PC-9 (cell line): ENCODE measurements around the gene U2SURP. TPM values are rescaled to one million over a fixed set of nuclear protein-coding genes. Genes with fewer than 3 reads are reported as not detected.

Source experiments
- BruUV-seq: library from RNA; stranded (reverse); fragments of 400-500 nt; replicated peaks from 2 replicates; lab custom pipeline; 2021; lab: Mats Ljungman, UMichigan
- CTCF ChIA-PET: fragments of 300-600 bp; sonication (Branson Sonifier 250); formaldehyde crosslinking; loops from one replicate; lab custom pipeline; 2022; ENCODE audit warnings: antibody characterized with exemption; lab: Charles Lee
- POLR2A ChIA-PET: fragments of 300-600 bp; sonication (Branson Sonifier 250); formaldehyde crosslinking; loops from one replicate; lab custom pipeline; 2022; ENCODE audit warnings: antibody characterized with exemption; ENCODE audit not compliant: unreplicated experiment; lab: Charles Lee
- DNase-seq, 2 experiments: peaks; one replicate each; pipeline versions ENCODE4 v3.0.0 to v3.0.0-alpha.2; 2015 to 2022; ENCODE audit warnings: mixed read lengths in 1 of 2
- H2AFZ ChIP-seq: fragments of 200-600 bp; sonication (generic); 2 replicates; pipeline ENCODE4 v1.8.1; 2017; ENCODE audit warnings: antibody characterized with exemption
- H3F3A ChIP-seq: fragments of 200-600 bp; sonication (generic); 2 replicates; pipeline ENCODE4 v1.8.1; 2017; ENCODE audit warnings: antibody characterized with exemption, mild to moderate bottlenecking, low read depth; ENCODE audit not compliant: insufficient read depth
- H3K27ac ChIP-seq: fragments of 200-600 bp; sonication (generic); 2 replicates; pipeline ENCODE4 v1.6.1; 2016; ENCODE audit warnings: mixed run types
- H3K27me3 ChIP-seq: fragments of 200-600 bp; sonication (generic); 2 replicates; pipeline ENCODE4 v1.6.1; 2016; ENCODE audit warnings: low read depth, mixed run types; ENCODE audit not compliant: insufficient read depth
- H3K36me3 ChIP-seq: fragments of 200-600 bp; sonication (generic); 2 replicates; pipeline ENCODE4 v1.6.1; 2016; ENCODE audit warnings: low read depth, mixed run types
- H3K4me1 ChIP-seq: fragments of 200-600 bp; sonication (generic); replicated peaks from 2 replicates; pipeline ENCODE4 v1.6.1; 2016; ENCODE audit warnings: mixed run types; ENCODE audit not compliant: insufficient read depth
- H3K4me2 ChIP-seq: fragments of 200-600 bp; sonication (generic); 2 replicates; pipeline ENCODE4 v1.6.1; 2017; ENCODE audit warnings: mixed run types
- H3K4me3 ChIP-seq: fragments of 200-600 bp; sonication (generic); 2 replicates; pipeline ENCODE4 v1.6.1; 2016; ENCODE audit warnings: mixed run types
- H3K79me2 ChIP-seq: fragments of 200-600 bp; sonication (generic); 2 replicates; pipeline ENCODE4 v1.6.1; 2017; ENCODE audit warnings: low read depth, mixed run types
- H3K9me2 ChIP-seq: fragments of 200-600 bp; sonication (generic); 2 replicates; pipeline ENCODE4 v1.8.1; 2017; ENCODE audit warnings: mild to moderate bottlenecking; ENCODE audit not compliant: insufficient read depth
- H3K9me3 ChIP-seq: fragments of 200-600 bp; sonication (generic); 2 replicates; pipeline ENCODE4 v1.8.1; 2016; ENCODE audit warnings: low read depth; ENCODE audit not compliant: insufficient read depth
- H4K20me1 ChIP-seq: fragments of 200-600 bp; sonication (generic); 2 replicates; pipeline ENCODE4 v1.8.1; 2017; ENCODE audit not compliant: insufficient read depth
- EZH2 ChIP-seq: fragments of 200-600 bp; sonication (generic); IDR thresholded peaks from 2 replicates; pipeline ENCODE4 v1.8.0; 2017; ENCODE audit warnings: antibody characterized with exemption, low read depth
- intact Hi-C: fragments of 100-400 bp; cut with micrococcal nuclease; formaldehyde crosslinking; loops from one replicate; pipeline ENCODE4 v1.10.0; 2022; ENCODE audit not compliant: unreplicated experiment
- total RNA-seq: library from RNA; stranded (reverse); gene quantifications from 2 replicates; pipeline ENCODE4 v1.2.3, GENCODE V29; 2021
- TF ChIP-seq, protein P1 (sequence below): fragments of 200-600 bp; sonication (generic); conservative IDR thresholded peaks from 2 replicates; pipeline ENCODE4 v1.6.1; 2017; ENCODE audit warnings: mixed run types, antibody characterized with exemption, mild to moderate bottlenecking, moderate library complexity

Gene U2SURP
- total RNA-seq, 1 experiment from 2014 or later: 126 TPM

DNA sequence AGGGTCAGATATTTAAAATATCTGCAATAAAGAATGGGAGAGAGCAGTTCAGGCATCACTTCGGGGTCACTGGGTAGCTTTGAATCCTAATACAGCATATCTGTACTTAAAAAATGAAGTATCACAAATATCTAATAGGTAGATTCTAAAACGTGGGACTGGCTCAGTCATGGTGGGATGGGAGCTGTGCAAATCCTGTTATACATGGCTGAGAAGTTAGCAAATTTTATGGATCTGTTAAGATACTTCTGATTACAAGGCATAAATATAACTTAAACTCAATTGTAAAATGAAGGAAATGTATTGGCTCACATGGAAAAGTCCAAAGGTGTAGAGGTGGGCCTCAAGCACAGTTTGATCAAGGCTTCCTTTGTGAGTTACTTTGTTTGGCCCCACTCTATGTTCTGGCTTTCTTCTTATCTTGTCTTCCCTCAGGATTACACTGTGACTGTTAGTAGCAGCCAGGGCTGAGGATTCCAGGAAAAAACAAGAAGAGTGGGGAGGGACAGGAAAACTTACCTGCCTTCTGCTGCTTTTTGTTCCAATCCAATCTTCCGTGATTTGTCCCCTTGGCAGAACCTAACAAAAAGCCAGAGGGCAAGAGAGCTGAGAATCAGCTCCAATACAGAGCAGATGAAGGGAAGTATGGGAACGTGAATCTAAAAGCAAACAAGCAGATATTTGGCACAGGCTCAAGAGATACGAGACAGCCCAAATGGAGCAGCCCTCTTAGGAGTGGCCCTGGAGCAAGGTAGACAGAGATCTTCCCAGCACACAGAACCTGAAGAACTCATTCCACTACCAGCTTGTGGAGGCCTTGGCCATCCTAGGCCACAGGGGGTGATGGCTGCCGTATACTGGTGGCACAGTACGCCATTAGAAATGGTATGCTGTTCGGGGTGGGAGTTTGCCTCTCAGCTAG is 48.8 kb upstream of the U2SURP start:
- H3K9me3 ChIP-seq: no peaks in the 10 kb centered on the region; the same call in 1 of the 2 replicates
- no peak for TF ChIP-seq EZH2
- TF ChIP-seq, protein P1, sequence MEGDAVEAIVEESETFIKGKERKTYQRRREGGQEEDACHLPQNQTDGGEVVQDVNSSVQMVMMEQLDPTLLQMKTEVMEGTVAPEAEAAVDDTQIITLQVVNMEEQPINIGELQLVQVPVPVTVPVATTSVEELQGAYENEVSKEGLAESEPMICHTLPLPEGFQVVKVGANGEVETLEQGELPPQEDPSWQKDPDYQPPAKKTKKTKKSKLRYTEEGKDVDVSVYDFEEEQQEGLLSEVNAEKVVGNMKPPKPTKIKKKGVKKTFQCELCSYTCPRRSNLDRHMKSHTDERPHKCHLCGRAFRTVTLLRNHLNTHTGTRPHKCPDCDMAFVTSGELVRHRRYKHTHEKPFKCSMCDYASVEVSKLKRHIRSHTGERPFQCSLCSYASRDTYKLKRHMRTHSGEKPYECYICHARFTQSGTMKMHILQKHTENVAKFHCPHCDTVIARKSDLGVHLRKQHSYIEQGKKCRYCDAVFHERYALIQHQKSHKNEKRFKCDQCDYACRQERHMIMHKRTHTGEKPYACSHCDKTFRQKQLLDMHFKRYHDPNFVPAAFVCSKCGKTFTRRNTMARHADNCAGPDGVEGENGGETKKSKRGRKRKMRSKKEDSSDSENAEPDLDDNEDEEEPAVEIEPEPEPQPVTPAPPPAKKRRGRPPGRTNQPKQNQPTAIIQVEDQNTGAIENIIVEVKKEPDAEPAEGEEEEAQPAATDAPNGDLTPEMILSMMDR: no peak
- CTCF ChIA-PET: no interaction called here

DNA sequence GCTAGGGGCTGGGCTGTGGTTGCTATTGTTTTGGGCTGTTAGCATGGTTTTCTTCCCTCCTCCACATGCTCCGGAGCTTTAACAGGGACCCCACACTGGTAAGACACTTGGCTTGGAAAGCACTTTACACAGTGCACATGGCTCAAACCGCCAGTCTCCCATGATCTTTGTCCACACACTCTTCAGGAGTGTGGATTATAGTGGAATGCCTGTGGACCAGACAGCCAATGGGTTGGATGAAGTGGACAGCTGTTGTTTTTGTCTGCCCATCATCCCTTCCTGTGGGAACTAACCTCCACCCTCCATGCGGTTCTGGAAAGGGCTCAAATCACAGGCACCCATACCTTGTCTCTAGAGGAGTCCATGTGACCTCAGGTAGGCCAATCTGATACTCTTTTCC is 47.9 kb upstream of the U2SURP start:
- no peaks in the 10 kb centered on the region for H3K9me2 ChIP-seq
- no peaks in the 10 kb centered on the region for H3F3A ChIP-seq
- no peaks in the 10 kb centered on the region for H3K36me3 ChIP-seq
- H3K4me3 ChIP-seq: no peak overlapping the region
- no peaks in the 10 kb centered on the region for H3K79me2 ChIP-seq
- no peak overlapping the region for H3K27ac ChIP-seq
- no peaks in the 10 kb centered on the region for H3K27me3 ChIP-seq
- peaks cover 7% of the 10 kb centered on the region; the same call in 1 of the 2 replicates for H3K4me1 ChIP-seq
- H3K9me3 ChIP-seq: no peaks in the 10 kb centered on the region
- H2AFZ ChIP-seq: no peak overlapping the region
- no peaks in the 10 kb centered on the region for H4K20me1 ChIP-seq
- DNase-seq: no peak
- intact Hi-C loops: no loop called here
- POLR2A ChIA-PET: interaction anchor here (0.6 kb wide), 1 partner anchor 326 kb away, joined by 3 read pairs; no protein-coding TSS in a partner anchor
- CTCF ChIA-PET: no interaction called here
- H3K4me2 ChIP-seq: no peak overlapping the region
- TF ChIP-seq EZH2: no peak
- TF ChIP-seq, protein P1: no peak
- BruUV-seq: no TSS peak

More for the DNA sequence above, 48.8 kb upstream of the U2SURP start:
- Histone ChIP-seq H3F3A (no peaks in the 10 kb centered on the region), H3K4me3 (no peak overlapping the region), H3K4me1 (no peaks in the 10 kb centered on the region), H4K20me1 (no peaks in the 10 kb centered on the region), H3K79me2 (no peaks in the 10 kb centered on the region), H3K27me3 (no peaks in the 10 kb centered on the region), H2AFZ (no peak overlapping the region), H3K4me2 (no peak overlapping the region), H3K27ac (no peak overlapping the region), H3K36me3 (no peaks in the 10 kb centered on the region), H3K9me2 (no peaks in the 10 kb centered on the region)
- no TSS peak for BruUV-seq
- no peak for DNase-seq
- intact Hi-C loops: no loop called here
- POLR2A ChIA-PET: no interaction called here

DNA sequence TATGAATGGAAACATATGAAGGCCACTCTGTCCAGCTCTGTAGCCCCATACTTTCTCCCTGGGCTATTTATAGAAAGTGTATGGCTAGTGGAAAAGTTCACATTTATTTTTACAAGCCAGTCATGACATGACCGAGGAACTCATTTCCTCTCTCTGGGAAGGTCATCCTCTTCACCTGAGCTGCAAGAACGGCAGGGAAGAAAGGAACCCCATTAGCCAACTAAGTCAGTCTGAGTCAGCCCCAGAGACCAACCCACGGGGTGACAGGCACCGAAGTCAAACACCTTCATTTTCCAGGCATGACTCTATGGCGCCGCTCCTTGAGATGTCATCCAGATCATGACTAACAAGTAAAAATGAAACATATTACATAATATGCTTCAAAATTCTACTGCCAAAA is 42.7 kb upstream of the U2SURP start:
- H3K4me3 ChIP-seq: no peak overlapping the region
- H2AFZ ChIP-seq: no peak overlapping the region
- no peaks in the 10 kb centered on the region for H3K9me3 ChIP-seq
- H3K79me2 ChIP-seq: no peaks in the 10 kb centered on the region
- BruUV-seq: no TSS peak
- H3K4me2 ChIP-seq: peak overlapping the region; percentile 21
- H3K9me2 ChIP-seq: no peaks in the 10 kb centered on the region
- no peaks in the 10 kb centered on the region for H4K20me1 ChIP-seq
- H3K27ac ChIP-seq: no peak overlapping the region
- H3K27me3 ChIP-seq: no peaks in the 10 kb centered on the region
- no peak for TF ChIP-seq EZH2
- TF ChIP-seq, protein P1: no peak
- peaks cover 29% of the 10 kb centered on the region for H3K4me1 ChIP-seq
- ChIA-PET POLR2A (interaction anchor here (0.6 kb wide), 1 partner anchor 370 kb away, joined by 6 read pairs; no protein-coding TSS in a partner anchor), CTCF (no interaction called here)
- H3F3A ChIP-seq: no peaks in the 10 kb centered on the region
- H3K36me3 ChIP-seq: no peaks in the 10 kb centered on the region
- peak; percentile 76 to 88 for DNase-seq
- intact Hi-C loops: no loop called here
